GM19372 (cell line): ENCODE results near the gene PWWP2B.
A peak's percentile ranks its signal among the peaks of the same experiment; 100 is the strongest.
"Not testable (repeated sequence)": the region's sequence is repeated elsewhere in the genome, so short reads cannot be mapped to it uniquely, and the experiment has no call there.

Source experiments
- ATAC-seq: cut with Tn5 transposase; IDR thresholded peaks from one replicate; pipeline ENCODE4 v1.9.1; 2021; ENCODE audit warnings: mild to moderate bottlenecking, low read depth, moderate library complexity; ENCODE audit not compliant: unreplicated experiment

Gene PWWP2B

DNA sequence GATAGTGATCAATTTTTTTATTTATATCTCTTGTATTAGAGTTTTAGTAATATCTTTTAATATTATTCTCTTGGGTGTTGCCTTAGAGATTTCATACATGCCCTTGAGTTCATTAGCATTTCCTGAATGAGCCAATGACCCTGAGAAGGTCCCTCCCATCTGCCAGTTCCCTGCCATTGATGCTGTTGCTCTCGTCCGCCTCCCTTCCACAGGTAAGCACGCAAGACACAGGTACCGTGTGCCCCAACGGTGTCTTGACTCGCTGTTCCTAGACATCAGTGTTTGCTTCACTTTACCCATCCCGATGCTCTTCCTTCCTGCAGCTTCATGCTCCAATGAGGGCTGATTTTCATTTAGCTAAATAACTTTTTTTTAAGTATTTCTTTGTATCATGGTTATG is 19.7 kb upstream of the PWWP2B start:
- ATAC-seq = no peak

DNA sequence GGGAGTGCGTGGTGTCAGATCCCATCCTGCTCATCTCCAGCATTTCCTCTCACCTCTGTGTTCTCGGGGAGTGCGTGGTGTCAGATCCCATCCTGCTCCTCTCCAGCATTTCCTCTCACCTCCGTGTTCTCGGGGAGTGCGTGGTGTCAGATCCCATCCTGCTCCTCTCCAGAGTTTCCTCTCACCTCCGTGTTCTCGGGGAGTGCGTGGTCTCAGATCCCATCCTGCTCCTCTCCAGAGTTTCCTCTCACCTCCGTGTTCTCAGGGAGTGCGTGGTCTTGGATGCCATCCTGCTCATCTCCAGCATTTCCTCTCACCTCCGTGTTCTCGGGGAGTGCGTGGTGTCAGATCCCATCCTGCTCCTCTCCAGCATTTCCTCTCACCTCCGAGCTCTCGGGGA is 18.0 kb upstream of the PWWP2B start:
- ATAC-seq = not testable (repeated sequence)

DNA sequence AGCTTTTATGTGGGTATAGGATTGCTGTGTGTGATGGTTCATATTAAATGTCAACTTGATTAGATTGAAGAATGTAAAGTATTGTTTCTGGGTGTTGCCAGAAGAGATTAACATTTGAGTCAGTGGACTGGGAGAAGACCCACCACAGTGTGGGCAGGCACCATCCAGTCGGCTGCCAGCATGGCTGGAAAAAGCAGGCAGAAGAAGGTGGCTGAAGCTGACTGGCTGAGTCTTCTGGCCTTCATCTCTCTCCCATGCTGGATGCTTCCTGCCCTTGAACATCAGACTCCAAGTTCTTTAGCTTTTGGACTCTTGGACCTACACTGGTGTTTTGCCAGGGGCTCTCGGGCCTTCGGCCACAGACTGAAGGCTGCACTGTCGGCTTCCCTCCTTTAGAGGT is 16.0 kb upstream of the PWWP2B start:
- not testable (repeated sequence) for ATAC-seq

DNA sequence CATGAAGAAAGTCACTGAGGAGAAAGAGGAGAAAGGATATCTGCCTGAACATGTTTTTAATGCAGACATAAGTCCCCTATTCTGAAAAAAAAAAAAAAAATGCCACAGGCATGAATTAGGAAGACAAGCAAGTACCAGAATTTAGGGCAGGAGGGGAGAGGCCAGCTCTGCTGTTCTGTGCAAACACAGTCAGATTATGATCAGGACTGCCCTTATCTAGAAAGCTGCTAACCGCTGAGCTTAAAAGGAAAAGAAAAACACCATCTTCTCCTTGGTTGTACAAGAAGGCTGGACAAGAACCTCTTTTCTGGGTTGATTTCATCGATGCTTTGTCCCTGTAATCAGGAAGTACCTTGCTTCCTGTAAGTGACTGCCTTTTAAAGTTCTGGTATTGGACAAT is 15.3 kb upstream of the PWWP2B start:
- ATAC-seq = no peak

DNA sequence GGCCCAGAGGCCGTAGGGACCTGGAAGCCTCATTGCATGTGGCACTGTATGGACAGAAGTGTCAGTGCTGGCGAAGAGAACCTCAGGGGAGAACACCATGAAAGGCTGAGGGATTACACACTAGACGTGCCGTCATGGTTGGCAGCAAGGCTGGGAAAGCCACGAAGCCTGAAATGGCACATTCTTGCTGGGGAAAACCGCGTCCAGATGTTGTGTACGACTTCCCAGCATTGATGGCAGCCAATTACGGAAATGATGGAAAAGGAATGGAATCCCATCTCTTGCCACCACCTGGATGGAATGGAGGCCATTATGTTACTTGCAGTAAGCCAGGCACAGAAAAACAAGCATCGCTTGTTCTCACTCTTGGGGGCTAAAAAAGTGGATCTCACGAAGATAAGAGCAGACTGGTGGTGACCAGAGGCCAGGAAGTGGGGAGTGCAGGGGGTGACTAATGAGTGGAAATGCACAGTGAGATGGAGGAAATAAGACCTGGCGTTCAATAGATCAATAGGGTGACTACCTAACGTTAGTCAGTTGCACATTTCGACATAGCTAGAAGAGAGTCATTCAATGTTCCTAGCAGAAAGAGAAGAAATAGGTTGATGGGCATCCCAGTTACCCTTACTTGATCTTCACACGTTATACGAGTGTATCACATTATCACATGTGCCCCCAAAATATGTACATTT is 14.6 kb upstream of the PWWP2B start:
- no peak for ATAC-seq

DNA sequence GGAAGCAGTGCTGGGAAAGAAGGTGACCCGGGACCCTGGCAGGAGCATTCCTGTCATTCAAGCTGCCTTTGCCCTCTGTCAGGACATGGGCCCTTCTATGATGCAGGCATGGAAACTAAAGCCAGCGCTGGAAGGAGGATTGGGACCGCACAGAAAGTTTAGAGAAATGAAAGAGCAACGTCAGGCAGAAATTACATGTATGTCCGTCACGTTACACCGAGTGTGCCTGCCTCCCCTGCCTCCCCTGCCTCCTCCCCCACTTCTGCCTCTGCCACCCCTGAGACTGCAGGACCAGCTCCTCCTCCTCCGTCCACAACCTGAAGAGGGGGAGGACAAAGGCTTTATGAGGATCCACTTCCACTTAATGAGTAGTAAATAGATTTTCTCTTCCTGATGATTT is 13.9 kb upstream of the PWWP2B start:
- ATAC-seq = no peak

DNA sequence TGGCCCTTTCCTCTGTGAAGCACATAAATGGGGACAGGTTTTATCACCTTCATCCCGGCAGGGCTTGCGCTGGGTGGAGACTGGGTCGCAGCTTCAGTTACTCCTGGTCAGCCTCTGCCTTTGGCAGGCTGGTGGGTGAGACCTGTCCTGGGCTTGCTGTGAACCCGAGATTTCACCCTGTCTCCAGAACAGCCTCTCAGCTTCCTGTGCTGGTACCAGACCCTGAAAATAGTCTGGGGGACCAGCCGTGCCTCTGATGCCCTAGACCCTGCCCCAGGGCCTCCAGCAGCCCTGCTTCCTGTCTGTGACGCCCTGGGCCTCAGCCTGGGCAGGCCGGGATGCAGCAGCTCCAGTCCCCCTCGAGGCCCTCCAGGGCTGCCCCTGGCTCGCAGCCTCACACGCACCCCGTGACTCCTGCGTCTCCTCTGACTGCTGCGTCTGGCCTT is 13.2 kb upstream of the PWWP2B start:
- no peak for ATAC-seq

DNA sequence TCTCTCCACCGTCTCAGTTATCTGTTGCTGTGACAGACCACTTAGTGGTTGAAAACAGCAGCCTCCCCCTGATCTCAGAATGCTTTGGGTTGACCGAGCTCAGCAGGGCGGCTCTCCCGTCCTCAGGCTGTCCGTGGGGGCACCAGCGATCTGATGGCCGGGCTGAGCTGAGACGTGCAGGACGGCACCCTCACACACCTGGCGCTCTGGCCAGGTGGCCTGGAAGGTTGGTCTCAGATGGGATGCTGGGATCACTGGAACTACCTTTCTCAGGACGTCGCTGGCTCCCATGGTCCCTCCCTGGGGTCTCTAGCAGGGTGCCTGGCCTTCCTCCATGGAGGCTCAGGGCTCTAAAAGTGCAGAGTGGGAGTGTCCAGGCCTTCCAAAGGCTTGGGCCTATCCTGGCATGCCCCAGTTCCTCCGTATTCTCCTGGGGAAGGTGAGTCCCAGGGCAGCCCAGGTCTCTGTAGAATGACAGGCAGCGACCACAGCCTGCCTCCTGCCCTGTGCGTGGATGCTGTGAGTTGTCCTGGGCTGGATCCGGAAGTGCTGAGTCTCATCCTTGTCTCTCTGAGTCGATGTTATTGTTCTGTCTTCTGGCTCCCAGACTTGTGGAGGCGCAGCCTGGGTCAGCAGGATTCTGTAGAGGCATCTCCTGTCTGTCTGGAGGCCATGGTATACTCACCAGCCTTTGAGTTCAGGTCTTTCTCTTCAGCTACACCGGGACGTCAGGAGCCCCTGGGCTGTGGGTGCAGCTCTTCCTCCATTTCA is 12.2 kb upstream of the PWWP2B start:
- no peak for ATAC-seq

DNA sequence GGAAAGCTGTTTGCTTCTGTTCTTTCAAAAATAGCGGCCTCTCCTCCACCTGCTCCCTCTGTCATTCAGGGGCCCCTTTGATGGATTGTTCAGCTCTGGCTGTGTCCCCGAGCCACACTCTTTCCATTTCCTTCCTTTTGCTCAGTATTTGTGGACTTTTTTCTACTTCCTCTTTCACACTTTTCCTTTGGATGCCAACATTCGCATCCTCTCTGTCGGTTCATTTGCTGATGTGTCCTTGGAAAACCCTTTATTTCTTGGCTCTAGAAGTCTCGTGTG is 11.7 kb upstream of the PWWP2B start:
- ATAC-seq = no peak

DNA sequence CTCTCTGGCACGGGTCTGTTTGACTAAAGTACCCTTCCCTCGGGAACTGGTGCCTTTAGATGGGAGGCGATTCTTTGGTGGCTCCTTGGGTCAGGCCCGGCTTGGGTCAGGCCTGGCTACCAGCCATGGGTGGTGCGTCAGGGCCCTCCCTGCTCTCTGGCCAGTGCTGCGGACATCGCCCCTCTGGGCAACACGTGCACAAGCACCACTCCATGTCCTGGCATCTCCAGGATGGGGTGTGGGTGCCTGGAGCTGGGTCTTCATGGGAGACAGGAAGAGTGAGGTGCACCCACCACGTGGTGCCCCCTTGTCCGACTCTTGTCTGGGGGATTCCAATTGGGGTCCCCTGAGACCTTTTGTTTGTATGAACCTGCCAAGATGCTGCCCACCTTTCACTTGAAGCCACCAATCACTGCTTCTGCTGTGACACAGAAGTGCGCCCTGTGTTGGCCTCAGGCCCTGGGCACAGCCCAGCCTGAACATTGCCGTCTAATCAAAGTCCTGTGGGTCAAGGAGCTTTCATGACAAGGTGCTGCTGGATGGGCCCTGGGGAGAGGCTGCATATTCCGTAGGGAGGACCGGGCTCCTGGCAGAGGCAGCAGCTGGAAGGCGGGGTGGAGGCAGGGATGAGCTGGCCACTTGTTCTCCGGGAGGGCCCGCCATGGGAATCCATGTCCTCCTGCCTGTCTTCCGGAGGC is 11.1 kb upstream of the PWWP2B start:
- no peak for ATAC-seq

DNA sequence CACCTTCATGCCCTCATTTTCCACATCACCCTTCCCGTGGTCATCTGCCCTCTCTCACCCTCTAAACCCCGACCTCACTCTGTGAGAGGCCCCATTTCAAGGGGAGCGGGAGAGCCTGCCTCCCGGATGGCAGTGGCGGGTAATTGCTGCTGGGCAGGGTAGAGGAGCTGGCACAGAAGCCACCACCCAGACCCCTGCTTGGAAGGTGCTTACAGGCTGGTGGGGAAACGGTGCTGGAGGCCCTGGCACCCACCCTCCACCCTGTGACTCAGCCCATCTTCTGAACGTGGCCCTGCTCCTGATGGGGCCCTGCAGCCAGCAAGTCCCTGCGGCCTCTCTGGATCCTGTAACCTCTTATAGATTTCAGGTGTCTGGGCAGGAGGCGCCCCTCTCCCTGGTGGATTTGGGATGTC is 10.6 kb upstream of the PWWP2B start:
- no peak for ATAC-seq

DNA sequence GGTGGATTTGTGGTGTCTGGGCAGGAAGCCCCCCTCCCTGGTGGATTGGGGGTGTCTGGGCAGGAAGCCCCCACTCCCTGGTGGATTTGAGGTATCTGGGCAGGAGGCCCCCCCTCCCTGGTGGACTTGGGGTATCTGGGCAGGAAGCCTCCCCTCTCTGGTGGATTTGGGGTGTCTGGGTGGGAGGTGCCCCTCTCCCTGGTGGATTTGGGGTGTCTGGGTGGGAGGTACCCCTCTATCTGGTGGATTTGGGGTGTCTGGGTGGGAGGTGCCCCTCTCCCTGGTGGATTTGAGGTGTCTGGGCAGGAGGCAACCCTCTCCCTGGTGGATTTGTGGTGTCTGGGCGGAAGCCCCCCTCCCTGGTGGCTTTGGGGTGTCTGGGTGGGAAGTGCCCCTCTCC is 10.1 kb upstream of the PWWP2B start:
- not testable (repeated sequence) for ATAC-seq

DNA sequence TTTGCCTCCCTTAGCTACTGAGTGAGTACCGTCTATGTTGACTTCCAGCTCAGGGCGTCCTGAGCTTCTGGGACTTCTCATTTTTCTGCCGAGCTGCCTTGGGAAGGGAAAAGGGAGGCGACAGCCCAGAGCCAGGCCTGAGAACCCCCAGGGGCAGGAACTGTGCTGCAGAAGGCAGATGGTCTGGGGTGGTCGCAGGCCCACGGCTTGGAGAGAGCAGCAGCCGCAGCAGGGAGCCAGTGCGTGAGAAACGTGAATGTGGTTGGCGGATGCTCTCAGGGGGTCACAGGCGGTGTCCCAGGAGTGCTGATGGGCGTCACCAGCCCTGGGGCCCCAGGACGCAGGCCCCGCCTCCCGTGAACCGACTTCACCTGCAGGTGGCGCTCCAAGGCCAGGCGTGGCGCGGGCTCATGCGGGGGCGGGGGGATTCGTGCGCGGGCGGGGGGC is 9.2 kb upstream of the PWWP2B start:
- peak; percentile 51 for ATAC-seq

DNA sequence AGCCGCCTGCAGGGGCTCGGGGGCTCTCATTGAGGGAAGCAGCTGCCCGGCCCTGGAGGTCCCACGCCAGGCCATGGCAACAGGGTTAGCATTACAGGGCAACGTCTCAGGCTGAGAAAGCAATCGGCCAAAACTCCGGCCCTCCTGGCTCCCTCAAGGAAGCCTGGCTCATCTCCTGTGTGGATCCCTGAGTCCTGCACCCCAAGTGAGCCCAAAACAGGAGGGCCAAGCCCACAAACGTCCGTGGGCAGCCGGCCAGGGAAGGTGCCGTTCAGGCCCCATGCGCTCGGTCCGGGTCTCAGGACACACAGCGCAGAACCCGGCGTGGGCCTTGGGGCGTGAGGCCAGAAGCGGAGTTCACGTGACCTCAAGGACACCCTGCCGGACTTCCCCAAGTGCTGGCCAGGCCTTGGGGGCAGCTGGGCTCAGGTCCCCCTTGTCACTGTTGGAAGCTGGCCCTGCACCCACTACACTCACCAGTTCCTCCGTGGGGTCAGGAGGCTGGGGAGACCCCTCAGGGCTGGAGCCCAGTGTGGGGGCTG is 8.0 kb upstream of the PWWP2B start:
- ATAC-seq = no peak

DNA sequence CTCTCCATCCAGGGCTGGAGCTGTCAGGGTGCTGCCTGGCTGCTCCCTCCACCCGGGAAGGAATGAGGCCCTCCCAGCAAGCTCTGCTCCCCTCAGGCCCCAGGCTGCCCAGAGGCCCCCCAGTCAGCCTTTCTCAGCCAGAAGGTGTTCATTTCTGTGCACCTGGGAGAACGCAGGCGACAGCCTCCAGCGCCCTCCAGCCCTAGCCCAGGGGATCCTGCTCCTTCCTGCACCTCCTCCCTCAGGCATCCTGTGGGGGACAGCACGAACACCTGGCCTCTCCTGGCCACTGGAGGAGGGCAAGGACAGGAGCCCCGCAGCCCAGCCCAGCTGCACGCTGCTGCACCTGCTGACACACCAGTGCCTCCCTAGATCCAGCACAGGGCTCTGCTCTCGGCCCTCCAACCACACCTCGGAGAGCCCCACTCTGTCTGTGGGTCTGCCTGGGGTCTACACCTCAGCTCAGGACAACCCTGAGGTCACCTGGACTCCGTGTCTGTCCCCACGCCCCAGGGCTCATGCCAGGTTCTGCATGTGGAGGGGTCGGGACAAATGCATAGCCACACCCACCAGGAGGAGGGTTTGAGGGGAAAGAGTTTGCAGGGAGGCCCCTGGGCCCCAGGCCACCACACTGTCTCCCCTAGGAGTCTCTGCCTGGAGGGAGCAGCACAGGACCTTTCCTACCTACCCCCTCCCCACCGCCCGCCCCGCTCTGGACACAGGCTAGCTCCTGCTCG is 7.4 kb upstream of the PWWP2B start:
- ATAC-seq = no peak

DNA sequence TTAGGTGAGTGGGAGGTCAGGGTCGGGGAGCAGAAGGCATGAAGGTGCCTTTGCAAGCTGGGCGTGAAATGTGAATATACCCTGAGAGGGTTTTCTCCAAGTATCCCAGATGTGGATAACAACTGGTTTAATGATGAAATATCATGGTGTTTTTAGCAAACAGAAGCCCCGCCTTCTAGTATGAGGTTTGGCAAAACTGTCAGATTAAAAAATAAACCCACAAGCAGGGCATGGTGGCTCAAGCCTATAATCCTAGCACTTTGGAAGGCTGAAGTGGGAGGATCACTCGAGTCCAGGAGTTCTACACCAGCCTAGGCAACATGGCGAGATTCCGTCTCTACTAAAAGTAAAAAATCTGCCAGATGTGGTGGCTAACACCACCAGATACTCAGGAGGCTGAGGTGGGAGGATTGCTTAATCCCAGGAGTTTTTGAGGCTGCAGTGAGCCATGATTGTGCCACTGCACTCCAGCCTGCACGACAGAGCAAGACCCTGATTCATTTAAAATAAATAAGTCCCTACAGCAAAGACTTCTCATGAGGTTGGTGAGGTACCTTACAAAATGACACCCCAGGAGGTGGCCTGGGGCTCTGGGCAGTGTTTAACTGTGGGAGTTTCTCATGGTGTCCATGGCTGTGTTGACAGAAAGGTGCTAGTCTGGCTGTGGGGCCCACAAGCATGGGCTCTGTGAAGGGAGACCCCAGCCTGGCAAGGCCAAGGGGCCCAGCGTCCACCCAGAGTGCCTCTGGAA is 6.7 kb upstream of the PWWP2B start:
- ATAC-seq = no peak

DNA sequence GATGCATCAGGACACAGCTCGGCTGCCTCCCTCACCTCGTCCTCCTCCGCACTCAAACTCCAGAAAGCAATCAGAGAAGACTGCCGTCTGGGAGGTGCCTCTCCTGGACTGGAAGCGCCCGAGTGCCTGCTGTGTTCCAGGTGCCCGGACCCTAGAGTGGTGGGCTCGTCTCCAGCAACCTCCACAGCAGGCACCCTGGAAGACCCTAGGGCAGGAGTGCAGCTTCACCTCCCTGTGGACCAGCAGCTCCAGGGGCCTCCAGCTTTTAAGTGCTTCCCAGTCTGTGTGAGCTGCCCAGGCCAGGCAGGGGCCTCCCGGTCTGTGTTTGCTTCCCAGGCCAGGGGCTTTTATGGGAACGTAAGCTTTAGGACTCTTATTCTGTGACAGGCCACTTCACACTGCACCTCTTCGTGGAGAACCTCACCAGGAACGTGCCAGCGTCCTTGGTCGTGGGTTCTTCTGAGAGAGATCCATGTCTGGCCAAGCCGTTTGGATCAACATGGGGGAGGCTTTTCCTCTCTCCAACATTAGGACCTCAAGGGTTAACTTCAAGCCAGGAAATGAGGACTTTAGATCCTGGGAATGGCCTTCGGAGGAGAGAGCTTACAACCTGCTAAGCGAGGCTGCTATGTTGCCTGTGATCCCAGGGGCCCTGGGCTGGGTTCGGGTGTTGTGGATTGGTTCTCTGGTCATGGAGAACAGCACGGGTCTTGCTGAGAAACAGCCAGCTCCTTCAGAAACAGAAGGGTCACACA is 5.9 kb upstream of the PWWP2B start:
- no peak for ATAC-seq

DNA sequence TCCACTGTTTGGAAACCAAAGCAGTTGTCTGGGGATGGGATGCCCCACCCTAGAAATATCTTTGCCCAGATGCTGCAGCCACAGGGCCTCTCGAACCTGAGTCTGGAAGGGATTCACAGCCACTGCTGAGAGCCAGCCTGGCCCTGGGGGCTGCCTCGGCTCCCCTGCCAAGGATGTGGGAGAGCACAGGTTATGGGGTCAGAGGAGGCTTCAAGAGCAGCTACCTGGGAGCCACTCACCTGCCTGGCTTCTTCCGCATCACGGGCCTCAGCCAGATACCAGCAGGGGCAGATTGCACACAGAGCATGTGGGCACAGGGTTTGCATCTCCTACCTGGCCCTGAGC is 5.4 kb upstream of the PWWP2B start:
- no peak for ATAC-seq

DNA sequence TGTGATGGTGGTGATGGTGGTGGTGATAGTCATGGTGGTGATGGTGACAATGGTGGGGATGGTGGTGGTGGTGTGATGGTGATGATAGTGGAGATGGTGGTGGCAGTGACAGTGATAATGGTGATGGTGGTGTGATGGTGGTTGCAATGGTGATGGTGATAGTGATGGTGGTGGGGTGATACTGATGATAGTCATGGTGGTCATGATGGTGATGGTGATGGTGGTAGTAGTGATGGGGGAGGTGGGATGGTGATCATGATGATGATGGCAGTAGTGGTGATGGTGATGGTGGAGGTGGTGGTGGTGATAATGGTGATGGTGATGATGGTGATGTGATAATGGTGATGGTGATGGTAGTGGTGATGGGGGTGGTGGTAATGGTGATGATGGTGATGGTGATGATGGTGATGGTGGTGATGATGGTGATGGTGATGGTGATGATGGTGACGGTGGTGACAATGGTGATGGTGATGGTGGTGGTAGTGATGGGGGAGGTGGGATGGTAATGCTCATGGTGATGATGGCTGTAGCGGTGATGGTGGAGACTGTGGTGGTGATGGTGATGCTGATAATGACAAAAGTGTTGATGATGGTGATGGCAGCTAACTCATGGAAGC is 4.7 kb upstream of the PWWP2B start:
- ATAC-seq = no peak
